ENCODE data around the gene PGK1. TPM values are rescaled to one million over a fixed set of nuclear protein-coding genes. Genes with fewer than 3 reads are reported as not detected.

The PGK1 gene
- total RNA-seq, 1 experiment from 2014 or later = 241 TPM

DNA sequence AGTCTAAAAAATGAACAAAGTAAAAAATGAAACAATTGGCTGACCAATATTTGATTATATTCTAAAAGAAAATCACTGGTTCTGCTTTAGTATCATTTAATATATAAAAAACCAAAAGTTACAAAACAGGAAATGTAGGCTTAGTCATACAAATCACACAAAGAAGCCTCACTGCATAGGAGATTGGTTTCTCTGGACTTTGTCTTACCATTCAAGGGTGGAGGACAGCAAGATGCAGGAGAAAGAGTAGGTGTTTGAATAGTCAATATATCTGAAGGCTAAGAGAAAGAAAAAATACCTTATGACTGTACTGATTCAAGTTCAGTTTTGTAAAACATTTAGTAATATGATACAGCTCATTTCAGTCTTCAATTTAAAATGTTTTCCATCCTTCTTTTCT, 64.0 kb downstream of the PGK1 start:
- peak; percentile 53 for DNase-seq (ENCODE audit: low spot score)

Other genes with a start within 250 kb of the PGK1 start
- gene MAGT1, start 208.8 kb upstream of the PGK1 start, total RNA-seq (2014; rRNA removed; shearing (Covaris generic)) = 51.3 and 76.4 TPM in 2 replicates
- 273 and 371 TPM in 2 replicates for gene COX7B, start 204.8 kb upstream of the PGK1 start, total RNA-seq (2014; rRNA removed; shearing (Covaris generic))
- 5.2 and 5.4 TPM in 2 replicates for gene ATP7A, start 193.6 kb upstream of the PGK1 start, total RNA-seq (2014; rRNA removed; shearing (Covaris generic))
- gene PGAM4, start 134.6 kb upstream of the PGK1 start, total RNA-seq (2014; rRNA removed; shearing (Covaris generic)) = not detected in 2 replicates
- gene TAF9B, start 35.4 kb downstream of the PGK1 start, total RNA-seq (2014; rRNA removed; shearing (Covaris generic)) = 6.1 and 9.5 TPM in 2 replicates
- not detected in 2 replicates for gene CYSLTR1, start 223.4 kb downstream of the PGK1 start, total RNA-seq (2014; rRNA removed; shearing (Covaris generic))